Cardiac muscle cell (in vitro differentiated cells and primary cell): ENCODE measurements around the gene RNF141. TPM values are rescaled to one million over a fixed set of nuclear protein-coding genes. Genes with fewer than 3 reads are reported as not detected.

Experiments
- DNase-seq, 2 donors: peaks; one replicate each; pipeline versions ENCODE4 v3.0.0 to v3.0.0-alpha.2; 2010 to 2017; ENCODE audit warnings: low read depth in 1 of 2, low spot score in 1 of 2
- H3K27ac ChIP-seq: fragments of 200-600 bp; sonication (generic); 2 replicates; pipeline ENCODE4 v1.5.1; 2016
- H3K27me3 ChIP-seq: fragments of 200-600 bp; sonication (generic); 2 replicates; pipeline ENCODE4 v1.6.0; 2016; ENCODE audit warnings: control low read depth
- H3K36me3 ChIP-seq: fragments of 200-600 bp; sonication (generic); 2 replicates; pipeline ENCODE4 v1.5.1; 2016; ENCODE audit warnings: control low read depth
- H3K4me1 ChIP-seq: fragments of 200-600 bp; sonication (generic); 2 replicates; pipeline ENCODE4 v1.8.1; 2017; ENCODE audit warnings: low read depth, mild to moderate bottlenecking, mixed run types
- H3K4me3 ChIP-seq: fragments of 200-600 bp; sonication (generic); 2 replicates; pipeline ENCODE4 v1.5.1; 2016; ENCODE audit warnings: mild to moderate bottlenecking
- H3K9me3 ChIP-seq: fragments of 200-600 bp; sonication (generic); 2 replicates; pipeline ENCODE4 v1.5.1; 2017; ENCODE audit warnings: low read depth, mild to moderate bottlenecking, control low read depth
- CTCF ChIP-seq: IDR thresholded peaks from 2 replicates; pipeline ENCODE4 v1.5.1; 2012; ENCODE audit warnings: low read depth, mild to moderate bottlenecking, low read length
- polyA plus RNA-seq: library from polyadenylated mRNA; unstranded; fragments of >200 nt; fragmentation: Nextera tagmentation; extraction: Ambion mirVana; gene quantifications from 2 replicates; pipeline ENCODE4 v1.2.1, GENCODE V29; 2016
- total RNA-seq: library from RNA; depleted of rRNA; stranded (reverse); fragments of >200 nt; gene quantifications from 2 replicates; pipeline ENCODE4 v1.2.3, GENCODE V29; 2016

Gene RNF141
- total and polyA plus RNA-seq, 2 experiments from 2014 or later, result 12.4 to 19.9 TPM

DNA sequence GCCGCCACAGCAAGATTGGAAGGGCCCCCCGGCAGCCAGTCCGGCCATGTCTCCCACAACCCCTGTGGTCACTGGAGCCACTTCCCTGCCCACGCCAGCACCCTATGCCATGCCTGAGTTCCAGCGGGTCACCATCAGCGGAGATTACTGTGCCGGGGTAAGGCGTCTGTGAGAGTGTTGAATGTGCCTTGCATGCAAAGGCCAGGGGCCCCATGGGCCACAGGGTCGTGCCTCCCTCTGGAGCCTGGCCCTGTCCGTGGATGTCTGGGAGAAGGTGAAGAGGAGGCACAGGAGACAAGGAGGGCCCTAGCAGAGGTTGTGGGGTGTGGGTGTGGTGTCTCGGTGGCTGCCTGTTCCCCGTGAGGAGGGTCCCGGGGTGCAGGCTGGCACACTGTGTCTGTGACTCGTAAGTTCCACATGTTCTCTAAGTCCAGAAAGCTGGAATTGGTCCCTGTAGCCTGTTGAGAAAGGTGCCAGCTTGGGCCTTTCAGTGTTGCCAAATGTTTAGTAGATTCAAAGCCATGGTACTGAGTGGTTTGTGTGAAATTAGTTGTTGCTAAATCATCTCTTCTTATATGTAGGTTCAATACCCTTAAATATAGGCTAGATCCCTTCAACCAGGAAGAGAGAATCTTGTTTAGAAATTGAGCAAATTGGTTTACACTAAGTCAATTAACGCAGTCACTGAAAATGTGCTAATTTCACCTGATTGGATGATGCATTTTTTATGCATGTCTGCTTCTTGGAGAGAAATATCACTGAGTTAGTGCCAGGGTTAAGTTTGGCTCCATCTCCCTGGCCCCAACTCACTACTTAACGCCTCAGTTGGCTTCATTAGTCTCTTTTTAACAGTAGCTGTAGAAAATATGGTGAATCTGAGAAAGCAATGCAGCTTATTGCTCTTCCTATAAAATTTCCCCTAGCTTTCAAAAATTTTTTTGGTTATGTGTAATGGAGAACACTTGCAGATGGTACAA lies 62.1 kb downstream of the RNF141 start:
- no peaks in the 10 kb centered on the region for H3K36me3 ChIP-seq
- DNase-seq, result no peak
- no peaks in the 10 kb centered on the region for H3K4me1 ChIP-seq
- H3K27ac ChIP-seq, result no peak overlapping the region
- TF ChIP-seq CTCF, result no peak
- no peaks in the 10 kb centered on the region for H3K27me3 ChIP-seq
- H3K4me3 ChIP-seq, result no peak overlapping the region
- H3K9me3 ChIP-seq, result no peaks in the 10 kb centered on the region

GRCh38 chr11:10478066-10478465 lies 62.9 kb downstream of the RNF141 start:
- DNase-seq, result no peak
- no peak overlapping the region for H3K4me3 ChIP-seq
- no peaks in the 10 kb centered on the region for H3K4me1 ChIP-seq
- no peak for TF ChIP-seq CTCF
- H3K27me3 ChIP-seq, result no peaks in the 10 kb centered on the region
- no peaks in the 10 kb centered on the region for H3K9me3 ChIP-seq
- no peak overlapping the region for H3K27ac ChIP-seq
- H3K36me3 ChIP-seq, result no peaks in the 10 kb centered on the region

DNA sequence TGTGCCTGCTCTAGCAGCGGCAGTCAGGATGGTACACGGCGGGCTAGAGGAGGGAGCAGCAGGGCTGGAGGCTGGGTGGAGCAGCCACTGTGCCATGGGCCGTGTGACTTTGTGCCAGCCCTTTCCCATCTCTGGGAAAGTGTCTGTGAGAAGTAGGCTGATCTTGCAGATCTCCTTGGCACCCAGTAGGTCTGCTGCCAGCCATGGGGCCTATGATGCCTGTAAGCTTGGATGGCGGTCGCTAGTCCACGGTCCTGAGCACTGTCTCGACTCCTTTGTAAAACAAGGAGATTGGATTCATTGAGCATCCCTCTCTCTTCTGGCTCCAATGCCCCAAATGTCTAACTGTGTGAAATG lies 63.3 kb downstream of the RNF141 start:
- Histone ChIP-seq H3K27ac (no peak overlapping the region), H3K9me3 (no peaks in the 10 kb centered on the region)
- no peak for TF ChIP-seq CTCF

GRCh38 chr11:10476927-10477689 lies 63.9 kb downstream of the RNF141 start:
- no peaks in the 10 kb centered on the region for H3K36me3 ChIP-seq
- no peak overlapping the region for H3K4me3 ChIP-seq
- no peak for TF ChIP-seq CTCF
- no peaks in the 10 kb centered on the region for H3K4me1 ChIP-seq
- no peaks in the 10 kb centered on the region for H3K27me3 ChIP-seq
- DNase-seq, result no peak
- H3K9me3 ChIP-seq, result no peaks in the 10 kb centered on the region
- H3K27ac ChIP-seq, result no peak overlapping the region

More for the DNA sequence above, 63.3 kb downstream of the RNF141 start:
- Histone ChIP-seq H3K4me3 (no peak overlapping the region), H3K4me1 (no peaks in the 10 kb centered on the region), H3K27me3 (no peaks in the 10 kb centered on the region), H3K36me3 (no peaks in the 10 kb centered on the region)
- DNase-seq, result no peak

DNA sequence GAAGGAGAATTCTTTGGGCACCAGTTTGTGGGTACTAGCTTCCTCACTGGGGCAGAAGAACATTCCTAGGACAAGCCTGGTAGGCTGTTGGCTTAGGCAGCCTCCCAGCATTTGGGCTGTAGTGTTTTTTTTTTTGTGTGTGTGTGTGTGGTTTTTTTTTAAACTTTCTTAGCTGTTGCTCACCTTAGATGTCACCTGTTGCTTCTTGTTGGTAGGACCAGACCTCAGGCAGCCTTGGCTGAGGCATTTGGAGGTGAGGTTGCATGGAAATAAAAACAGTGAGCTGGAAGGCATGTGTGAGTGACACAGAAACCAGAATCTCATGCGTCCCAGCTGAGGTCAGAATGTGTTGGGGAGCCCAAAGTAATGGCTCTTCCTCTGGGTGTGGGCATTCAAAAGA lies 64.6 kb downstream of the RNF141 start:
- Histone ChIP-seq H3K4me3 (no peak overlapping the region), H3K27me3 (no peaks in the 10 kb centered on the region), H3K4me1 (no peaks in the 10 kb centered on the region), H3K27ac (no peak overlapping the region), H3K36me3 (no peaks in the 10 kb centered on the region), H3K9me3 (no peaks in the 10 kb centered on the region)
- no peak for DNase-seq
- TF ChIP-seq CTCF, result no peak
